ENCODE data around the gene ZDHHC9.

Gene ZDHHC9

DNA sequence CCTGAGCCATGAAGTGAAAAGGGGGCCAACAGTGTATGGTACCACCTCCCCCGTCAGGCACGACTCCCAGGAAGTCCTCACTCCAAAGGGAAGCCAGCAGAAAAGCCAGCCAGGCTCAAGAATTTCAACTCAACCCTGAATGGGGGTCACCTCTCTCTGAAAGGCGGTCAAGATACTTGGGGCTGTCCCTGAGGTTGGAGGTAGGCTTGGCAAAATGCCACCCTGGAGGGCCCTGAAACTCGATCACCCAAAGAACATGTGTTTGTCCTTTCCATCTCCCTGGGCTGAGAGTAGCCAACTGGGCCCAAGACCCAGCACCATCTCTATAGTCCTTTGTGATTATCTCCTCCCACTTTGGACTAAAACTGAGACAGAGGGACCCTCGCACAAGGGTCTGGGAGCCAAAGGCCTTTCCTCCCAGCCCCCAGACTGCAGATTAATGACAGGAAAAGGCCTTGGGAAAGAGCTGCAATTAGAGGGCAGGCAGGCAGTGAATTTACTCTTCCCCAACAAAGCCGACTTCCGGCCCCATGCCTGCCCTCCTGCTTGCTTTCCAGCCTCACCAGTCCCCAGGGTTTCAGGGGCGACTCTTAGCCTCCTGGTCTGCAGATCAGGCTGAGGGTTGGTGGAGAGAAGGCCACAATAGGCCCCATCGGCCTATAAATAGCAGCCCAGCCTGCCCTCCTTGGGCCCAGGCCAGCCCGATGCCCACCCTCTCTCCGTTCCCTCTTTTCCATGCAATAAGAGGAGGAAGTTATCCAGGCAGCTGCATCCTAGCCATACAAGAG is 58.3 kb downstream of the ZDHHC9 start:
- TF ChIP-seq, protein P1, sequence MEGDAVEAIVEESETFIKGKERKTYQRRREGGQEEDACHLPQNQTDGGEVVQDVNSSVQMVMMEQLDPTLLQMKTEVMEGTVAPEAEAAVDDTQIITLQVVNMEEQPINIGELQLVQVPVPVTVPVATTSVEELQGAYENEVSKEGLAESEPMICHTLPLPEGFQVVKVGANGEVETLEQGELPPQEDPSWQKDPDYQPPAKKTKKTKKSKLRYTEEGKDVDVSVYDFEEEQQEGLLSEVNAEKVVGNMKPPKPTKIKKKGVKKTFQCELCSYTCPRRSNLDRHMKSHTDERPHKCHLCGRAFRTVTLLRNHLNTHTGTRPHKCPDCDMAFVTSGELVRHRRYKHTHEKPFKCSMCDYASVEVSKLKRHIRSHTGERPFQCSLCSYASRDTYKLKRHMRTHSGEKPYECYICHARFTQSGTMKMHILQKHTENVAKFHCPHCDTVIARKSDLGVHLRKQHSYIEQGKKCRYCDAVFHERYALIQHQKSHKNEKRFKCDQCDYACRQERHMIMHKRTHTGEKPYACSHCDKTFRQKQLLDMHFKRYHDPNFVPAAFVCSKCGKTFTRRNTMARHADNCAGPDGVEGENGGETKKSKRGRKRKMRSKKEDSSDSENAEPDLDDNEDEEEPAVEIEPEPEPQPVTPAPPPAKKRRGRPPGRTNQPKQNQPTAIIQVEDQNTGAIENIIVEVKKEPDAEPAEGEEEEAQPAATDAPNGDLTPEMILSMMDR (IDR thresholded peaks at IDR 0.05; ENCODE audit: unreplicated experiment in 3 of 3) = no peak
- Mint-ChIP-seq H3K27me3 (ENCODE audit: low read depth) (peaks cover 7% of the 10 kb centered on the region), H3K27ac (peak overlapping the region in 2 of 3 experiments; percentile 35 to 61), H3K4me1 (peaks cover 10% of the 10 kb centered on the region), H3K9me3 (peaks cover 5% of the 10 kb centered on the region), H3K36me3 (ENCODE audit: low read depth) (no peaks in the 10 kb centered on the region), H3K4me3 (no peak overlapping the region)

DNA sequence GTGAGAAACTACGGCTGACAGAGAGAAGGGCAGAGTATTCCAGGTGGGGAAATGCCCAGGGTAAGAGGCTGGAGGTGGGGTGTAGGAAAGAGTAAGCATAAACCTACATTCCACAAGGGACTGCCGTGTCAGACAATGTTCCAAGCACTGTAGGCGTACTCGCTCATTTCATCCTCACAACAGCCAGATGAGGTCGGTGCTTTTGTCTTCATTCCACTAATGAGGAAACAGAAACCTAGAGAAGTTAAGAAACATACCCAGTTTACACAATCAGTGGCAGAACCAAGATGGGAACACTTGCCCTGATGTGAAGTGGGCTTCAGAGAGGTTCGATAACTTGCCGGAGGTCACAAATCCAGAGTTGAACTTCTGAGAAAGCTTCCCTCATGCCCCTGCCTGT is 59.3 kb downstream of the ZDHHC9 start:
- no peak overlapping the region for H3K27ac Mint-ChIP-seq
- peaks cover 6% of the 10 kb centered on the region for H3K9me3 Mint-ChIP-seq
- H3K4me3 Mint-ChIP-seq = no peak overlapping the region
- TF ChIP-seq, protein P1 (IDR thresholded peaks at IDR 0.05; ENCODE audit: unreplicated experiment in 3 of 3) = no peak
- peaks cover 10% of the 10 kb centered on the region for H3K4me1 Mint-ChIP-seq
- peaks cover 7% of the 10 kb centered on the region for H3K27me3 Mint-ChIP-seq (ENCODE audit: low read depth)
- H3K36me3 Mint-ChIP-seq (ENCODE audit: low read depth) = no peaks in the 10 kb centered on the region

DNA sequence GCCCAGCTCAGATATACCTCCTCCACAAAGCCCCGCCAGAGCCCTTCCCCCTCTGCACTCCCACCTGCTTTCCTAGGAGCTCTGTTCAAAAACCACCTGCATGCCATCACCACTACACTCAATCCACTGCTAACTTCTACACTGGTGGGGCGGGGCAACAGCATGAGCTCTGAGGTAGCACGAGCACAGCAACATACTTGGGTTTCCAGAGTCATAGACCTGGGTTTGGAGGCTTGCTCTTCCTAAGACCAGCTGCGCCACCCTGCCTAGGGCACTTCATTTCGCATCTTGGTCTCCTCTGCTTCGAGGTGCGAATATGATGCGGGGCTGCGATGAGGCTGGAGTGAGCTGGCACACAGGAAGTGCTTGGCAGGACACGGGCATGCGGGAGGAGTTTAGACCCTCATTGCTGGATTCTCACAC is 60.4 kb downstream of the ZDHHC9 start:
- Mint-ChIP-seq H3K4me1 (peaks cover 10% of the 10 kb centered on the region), H3K27me3 (ENCODE audit: low read depth) (peaks cover 7% of the 10 kb centered on the region)
- TF ChIP-seq, protein P1 (IDR thresholded peaks at IDR 0.05; ENCODE audit: unreplicated experiment in 3 of 3) = no peak

DNA sequence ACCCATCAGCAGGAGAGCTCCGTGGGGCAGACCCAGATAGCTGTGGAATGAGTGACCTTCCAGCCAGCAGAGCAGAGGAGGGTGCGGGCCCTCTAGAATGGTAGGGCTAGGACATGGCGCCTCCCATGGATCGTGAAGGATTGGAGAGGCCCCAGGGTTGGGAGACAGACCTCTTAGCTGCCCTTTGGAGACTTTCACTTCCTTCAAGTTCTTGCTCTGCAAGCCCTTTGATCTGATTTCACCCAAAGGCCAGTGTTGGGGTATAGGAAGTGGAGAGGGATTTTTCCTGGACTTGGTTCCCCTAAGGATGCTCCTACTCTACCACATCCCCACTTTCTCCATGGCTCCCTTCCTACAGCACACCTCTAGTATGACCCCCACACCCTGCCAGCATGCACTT is 61.0 kb downstream of the ZDHHC9 start:
- Mint-ChIP-seq H3K4me1 (peaks cover 10% of the 10 kb centered on the region), H3K4me3 (no peak overlapping the region), H3K36me3 (ENCODE audit: low read depth) (no peaks in the 10 kb centered on the region), H3K9me3 (peaks cover 8% of the 10 kb centered on the region), H3K27ac (no peak overlapping the region), H3K27me3 (ENCODE audit: low read depth) (peaks cover 7% of the 10 kb centered on the region)
- TF ChIP-seq, protein P1 (IDR thresholded peaks at IDR 0.05; ENCODE audit: unreplicated experiment in 3 of 3) = no peak

More for the DNA sequence above, 60.4 kb downstream of the ZDHHC9 start:
- Mint-ChIP-seq H3K9me3 (peaks cover 8% of the 10 kb centered on the region), H3K36me3 (ENCODE audit: low read depth) (no peaks in the 10 kb centered on the region), H3K27ac (no peak overlapping the region), H3K4me3 (no peak overlapping the region)

DNA sequence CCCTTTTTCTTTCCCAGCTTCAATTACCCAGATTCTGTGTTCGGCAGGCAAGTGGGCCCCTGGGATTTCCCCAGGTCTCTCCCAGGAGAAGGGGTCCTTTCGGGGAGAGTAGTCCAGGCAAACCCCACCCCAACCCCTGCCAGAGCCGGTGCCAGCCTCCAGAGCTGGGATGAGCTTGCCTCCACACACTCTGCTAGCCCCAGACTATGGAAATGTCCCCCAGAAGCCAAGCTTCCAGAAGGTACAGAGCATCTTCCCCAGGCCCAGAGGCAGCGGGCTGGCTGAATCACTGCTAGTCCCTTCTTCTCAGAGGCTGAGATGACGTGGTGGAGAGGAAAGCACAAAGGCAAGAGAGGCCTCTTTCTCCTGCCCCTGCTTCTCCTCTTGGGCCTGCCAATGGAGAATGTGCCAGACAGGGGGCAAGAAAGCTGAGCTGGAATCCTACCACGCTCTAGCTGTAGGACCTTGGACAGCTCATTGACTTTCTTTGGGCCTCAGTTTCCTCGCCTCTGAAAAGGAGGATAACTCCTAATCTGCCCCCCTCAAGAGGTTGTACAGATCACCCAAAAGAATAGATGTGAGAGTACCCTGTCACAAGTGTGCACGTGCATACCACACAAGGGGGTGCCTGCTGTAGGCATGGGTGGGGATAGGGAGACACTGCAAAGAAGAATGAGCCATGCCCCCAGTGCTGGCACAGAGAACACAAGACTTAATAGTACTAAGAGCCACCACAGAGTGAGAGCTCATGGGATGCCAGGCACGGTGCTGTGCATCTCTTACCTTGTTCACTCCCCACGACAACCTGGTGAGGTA is 61.8 kb downstream of the ZDHHC9 start:
- Mint-ChIP-seq H3K27ac (no peak overlapping the region), H3K27me3 (ENCODE audit: low read depth) (peaks cover 7% of the 10 kb centered on the region), H3K4me3 (no peak overlapping the region), H3K4me1 (peaks cover 10% of the 10 kb centered on the region), H3K9me3 (peaks cover 8% of the 10 kb centered on the region), H3K36me3 (ENCODE audit: low read depth) (no peaks in the 10 kb centered on the region)
- TF ChIP-seq, protein P1 (IDR thresholded peaks at IDR 0.05; ENCODE audit: unreplicated experiment in 3 of 3) = no peak
